OCI-M2 (cell line): ENCODE measurements around the gene NFATC2.
"Not testable (repeated sequence)": the region's sequence is repeated elsewhere in the genome, so short reads cannot be mapped to it uniquely, and the experiment has no call there.

Source experiments
- DNase-seq: peaks from one replicate; lab custom pipeline; 2025; ENCODE audit not compliant: unreplicated experiment; lab: John Stamatoyannopoulos, UW

The NFATC2 gene

DNA sequence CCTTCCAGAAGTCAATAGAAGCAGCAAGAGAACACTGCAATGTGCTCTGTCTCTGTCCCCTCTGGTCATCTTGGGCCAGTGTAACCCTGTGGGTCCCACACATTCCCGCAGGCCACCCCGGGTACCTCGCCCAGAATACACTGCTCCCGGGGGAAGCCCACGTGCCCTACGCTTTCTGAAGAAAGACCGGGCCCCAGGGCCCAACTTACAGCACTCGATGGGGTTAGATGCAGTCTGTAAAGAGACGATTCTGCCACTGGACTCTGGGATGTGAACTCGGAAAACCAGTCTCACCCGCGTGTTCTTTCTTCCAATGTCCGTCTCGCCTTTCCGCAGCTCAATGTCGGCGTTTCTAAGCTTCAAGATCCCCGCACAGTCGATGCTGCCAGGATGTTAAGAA, 68.7 kb downstream of the NFATC2 start:
- no peak for DNase-seq

DNA sequence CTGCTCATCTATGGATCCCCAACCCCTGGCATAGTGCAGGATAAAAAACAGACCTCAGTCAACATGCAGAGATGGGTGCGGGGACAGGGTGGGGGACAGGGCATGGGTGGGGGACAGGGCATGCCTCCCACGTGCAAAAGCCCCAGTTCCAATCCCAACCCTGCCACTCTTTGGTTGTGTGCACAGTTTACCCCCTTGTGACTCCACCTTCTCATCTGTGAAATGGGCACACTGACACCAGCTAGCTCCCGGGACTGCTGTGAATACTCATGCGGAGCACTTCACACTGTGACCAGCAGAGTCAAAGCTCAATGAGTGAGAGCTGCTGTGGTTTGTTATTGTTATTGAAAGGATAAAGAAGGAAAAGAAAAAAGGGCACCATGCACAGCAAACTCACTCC, 69.3 kb downstream of the NFATC2 start:
- no peak for DNase-seq

DNA sequence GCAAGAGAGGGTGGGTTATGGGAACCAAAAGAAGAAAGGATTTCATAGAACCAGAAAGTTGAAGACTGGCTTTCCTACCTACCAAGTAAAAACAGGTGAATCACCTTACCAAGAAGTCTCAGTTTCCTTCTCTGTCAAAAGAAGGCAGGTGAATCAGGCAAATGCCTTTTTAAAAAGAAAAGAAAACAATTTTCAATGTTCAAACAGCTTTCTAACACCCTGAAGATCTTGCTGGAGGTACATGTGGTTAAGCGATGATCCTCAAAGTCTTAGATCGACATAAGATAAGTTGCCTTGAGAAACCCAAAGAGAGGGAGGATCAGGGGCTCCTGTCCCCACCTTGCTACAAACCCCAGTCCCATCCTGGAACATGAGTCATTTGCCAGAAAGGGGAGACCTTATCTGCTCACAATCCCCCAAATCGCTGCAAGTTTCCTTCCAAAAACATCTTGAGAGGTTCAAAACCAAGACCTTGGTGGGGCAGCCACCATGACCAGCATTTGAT, 71.6 kb downstream of the NFATC2 start:
- no peak for DNase-seq

DNA sequence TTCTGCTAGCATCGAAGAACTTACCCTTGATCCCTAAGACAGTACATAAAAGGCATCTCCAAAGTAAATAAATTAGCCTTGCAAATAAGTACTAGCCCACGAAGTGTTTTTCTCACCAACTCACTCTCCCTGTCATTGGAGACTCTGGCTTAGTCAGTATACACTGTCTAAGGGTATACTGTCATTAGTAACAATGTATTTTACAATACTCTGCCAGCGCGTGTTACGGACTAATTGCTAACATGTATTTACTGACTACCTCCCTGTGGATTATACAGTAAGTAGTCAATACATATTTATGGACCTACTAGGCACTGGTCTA, 72.1 kb downstream of the NFATC2 start:
- no peak for DNase-seq

DNA sequence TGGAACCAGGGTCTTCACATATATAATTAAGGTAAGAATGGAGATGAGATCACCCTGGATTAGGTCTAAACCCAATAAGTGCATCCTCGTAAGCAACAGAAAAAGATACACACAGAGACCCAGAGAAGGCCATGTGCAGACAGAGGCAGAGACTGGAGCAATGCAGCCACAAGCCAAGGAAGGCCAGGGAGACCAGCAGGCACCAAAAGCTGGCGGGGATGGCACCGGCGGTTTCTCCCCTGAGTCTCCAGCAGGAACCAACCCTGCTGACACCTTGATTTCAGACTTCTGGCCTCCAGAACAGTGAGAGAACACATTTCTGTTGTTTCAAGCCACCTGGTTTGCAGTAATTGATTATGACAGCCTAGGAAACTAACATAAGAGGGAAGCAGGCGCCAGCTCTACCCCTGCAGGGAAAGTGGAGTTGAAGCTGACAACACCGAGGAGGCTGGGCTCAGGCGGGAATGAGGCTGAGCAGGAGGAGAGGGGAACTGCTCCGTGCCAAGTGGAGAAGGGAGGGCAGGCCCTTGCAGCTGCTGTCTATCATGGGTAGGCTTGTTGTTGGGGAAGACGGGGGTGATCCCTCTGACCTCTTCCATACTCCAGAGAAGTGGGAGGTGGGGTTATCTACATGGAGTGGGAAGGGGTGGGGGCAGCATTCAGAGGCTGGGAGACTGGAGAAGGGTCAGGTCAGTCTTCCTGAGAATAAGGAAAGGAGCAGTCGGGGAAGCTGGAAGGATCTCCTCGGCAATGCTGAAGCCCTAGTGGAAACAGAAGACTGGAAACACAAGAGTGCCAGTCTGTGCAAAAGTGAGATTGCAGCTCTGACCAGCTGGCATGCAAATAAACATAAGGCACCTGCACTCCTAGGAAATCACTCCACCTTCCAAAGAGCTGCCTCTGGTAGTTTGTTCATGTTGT, 72.7 kb downstream of the NFATC2 start:
- DNase-seq, result no peak

DNA sequence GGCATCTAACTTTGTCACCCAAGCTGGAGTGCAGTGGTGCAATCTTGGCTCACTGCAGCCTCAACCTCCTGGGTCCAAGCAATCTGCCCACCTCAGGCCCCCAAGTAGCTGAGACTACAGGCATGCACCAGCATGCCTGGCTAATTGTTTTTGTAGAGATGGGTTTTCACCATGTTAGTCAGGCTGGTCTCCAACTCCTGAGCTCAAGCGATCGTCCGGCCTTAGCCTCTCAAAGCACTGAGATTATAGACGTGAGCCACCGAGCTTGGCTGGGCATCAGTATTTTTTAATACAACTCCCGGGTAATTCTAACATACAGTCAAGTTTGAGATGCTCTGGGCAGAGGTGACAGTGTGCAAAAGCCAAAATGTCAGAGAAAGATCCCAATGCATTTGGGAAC, 73.5 kb downstream of the NFATC2 start:
- DNase-seq, result no peak

DNA sequence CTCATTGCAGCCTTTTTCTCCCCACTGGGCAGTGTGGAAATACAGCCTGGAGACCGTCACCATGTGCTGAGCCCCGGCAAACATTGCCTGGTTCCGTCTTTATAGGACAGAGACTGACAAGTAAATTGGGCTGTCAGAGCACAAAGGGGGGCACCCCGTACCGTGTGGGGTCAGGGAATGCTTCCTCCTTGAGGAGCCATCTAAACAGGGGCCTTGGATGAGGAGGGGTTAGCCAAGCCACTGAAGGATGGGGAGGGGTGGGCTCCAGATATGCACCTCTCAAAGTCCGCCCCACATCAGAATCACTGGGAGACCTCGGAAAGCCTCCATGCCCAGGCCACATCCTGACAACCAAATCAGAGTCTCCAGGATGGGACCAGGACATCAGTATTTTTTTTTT, 73.9 kb downstream of the NFATC2 start:
- no peak for DNase-seq

DNA sequence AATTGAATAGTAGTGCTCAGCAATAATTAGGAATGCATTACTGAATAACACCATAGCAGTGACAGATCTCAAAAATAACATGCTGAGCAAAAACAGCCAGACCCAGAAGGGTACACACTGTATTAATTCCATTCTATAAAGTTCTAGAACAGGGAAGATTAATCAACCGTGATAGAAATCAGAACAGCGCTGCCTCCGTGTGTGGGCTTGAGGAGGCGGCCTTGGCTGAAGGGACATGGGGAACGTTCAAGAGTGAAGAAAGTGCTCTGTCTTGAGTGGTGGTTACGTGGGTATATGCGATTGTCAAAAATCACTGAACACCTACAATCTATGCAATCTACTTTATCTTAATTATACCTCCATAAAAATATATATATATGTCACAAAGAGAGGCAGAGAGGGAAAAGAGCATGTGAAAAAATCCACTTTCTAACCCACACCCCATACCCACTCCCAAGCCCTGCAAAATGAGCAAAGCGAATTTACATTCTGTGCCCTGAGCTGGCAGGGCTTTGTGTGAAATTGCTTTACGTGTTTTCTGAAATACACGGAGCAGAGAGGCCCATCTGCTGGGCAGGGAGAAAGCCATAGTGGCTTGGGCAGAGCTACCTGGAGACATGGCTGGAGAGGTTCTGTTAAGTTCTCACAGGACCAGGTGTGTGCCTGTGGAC, 74.4 kb downstream of the NFATC2 start:
- no peak for DNase-seq

DNA sequence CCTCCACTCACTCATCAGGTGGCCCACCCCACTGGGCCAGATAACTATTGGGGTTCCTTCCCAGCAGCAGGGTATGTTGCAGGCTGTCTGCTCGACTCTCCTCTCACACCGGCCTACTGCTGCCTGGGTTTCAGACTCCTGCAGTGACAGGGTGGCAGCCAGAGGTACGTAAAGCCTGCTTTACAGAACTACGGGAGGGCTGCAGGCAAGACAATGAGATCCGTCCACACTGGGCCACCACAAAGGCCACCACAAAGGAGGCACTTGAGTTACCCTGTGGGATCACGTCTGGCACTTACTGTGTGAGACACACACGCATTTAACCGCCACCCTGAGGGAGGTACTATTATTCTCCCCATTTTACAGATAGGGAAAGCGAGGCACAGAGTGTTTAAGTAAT, 78.5 kb downstream of the NFATC2 start:
- DNase-seq, result no peak

DNA sequence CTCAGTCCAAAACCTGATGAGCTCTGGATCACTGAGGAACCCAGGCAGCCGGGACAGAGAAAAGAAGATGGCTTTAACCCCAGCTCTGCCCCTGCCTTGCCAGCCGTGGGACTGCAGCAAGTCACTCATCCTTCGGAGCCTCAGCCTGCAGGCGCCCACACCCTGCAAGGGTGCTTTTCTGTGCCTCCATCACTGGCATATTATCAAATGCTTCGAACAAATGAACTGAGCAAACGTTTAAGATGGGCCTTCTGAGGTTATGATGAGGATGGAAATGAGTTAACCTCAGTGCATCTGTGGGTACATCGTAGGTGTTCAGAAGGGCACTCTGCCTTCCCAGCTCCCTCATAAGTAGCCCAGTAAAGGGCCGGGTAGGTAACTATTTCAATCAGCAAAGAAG, 79.0 kb downstream of the NFATC2 start:
- no peak for DNase-seq

DNA sequence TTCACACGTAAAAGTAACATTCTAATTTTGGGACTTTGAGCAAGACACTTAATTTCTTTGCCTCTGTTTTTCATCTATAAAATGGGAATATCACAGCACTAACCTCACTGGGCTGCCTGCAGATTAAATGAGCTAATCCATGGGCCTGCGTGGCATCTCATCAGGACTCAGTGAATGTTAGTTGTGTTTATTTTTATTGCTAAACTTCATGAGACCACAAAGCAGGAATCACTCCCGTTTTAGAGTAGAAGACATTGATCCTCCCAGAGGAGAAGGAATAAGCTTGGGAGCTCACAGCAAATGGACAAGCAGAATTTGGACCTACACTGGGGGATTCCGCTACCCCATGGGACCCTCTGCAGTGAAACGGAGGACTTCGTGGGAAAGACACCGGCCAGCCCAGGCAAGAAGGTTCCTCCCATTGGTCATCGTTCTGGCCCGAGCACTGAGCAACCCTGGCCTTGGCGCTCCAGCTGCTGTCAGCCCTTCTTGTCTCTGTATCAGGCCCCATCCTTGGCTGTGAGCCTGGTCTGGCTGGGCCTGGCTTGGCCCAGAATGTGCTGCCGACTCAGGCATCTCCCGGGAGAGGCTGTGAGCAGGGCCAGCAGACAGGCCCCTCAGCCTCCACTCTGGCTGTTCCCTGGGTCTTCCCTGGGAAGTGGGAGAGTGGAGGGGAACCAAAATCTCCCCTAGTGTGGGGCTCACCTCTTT, 79.8 kb downstream of the NFATC2 start:
- DNase-seq, result no peak

DNA sequence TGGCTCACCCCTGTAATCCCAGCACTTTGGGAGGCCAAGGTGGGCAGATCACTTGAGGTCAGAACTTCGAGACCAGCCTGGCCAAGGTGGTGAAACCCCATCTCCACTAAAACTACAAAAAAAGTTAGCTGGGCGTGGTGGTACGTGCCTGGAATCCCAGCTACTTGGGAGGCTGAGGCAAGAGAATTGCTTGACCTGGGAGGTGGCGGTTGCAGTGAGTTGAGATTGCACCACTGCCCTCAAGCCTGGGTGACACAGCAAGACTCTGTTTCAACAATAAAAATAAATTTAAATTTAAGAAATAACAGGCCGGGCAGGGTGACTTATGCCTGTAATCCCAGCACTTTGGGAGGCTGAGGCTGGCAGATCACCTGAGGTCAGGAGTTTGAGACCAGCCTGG, 80.7 kb downstream of the NFATC2 start:
- not testable (repeated sequence) for DNase-seq

DNA sequence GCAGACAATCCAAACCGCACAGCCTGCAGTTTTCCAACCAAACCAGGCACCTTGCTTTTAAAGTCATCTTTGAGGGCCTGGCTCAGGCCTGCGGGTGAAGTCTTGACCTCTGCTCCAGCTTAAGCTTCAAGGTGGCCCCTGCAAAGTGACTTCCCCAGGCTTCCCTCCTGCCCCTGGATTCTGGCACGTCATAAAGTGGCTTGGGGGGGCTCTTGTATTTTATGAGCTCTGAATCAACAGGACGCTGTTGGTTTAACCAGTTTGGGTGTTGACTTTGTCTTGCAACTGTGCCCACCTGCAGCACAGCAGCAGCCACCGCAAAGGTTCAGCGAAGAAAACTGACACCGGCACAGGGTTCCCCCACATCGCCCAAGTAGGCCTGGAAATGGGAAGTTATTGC, 81.2 kb downstream of the NFATC2 start:
- no peak for DNase-seq

DNA sequence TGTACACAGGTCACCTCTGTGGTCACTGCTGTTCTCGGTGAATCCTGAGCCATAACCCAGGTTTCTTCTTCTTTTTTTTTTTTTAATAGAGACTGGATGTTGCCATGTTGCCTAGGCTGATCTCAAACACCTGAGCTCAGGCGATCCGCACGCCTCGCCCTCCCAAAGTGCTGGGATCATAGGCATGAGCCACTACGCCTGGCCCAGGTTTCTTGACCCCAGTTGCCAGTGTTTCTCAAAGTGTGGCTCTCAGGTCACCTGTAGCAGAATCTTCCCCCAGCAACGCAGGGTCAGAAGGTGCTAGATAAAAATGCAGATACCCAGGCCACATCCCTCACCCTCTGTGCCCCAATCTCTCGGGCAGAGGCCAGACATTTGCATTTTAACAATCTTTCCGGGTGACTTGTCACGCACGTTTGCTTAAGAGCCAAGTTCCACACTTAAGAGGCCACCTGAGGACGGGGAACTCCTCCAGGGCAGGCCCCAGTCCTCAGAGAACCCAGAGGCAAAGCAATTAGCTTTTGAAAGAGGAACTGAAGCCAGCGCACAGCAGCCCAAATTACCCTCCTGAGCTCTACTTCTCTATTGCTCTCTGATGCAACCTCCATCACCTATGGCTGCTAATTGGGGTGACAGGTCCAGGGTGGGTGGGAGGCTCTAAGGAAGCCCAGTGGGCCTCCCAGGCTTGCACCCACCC, 81.8 kb downstream of the NFATC2 start:
- no peak for DNase-seq

DNA sequence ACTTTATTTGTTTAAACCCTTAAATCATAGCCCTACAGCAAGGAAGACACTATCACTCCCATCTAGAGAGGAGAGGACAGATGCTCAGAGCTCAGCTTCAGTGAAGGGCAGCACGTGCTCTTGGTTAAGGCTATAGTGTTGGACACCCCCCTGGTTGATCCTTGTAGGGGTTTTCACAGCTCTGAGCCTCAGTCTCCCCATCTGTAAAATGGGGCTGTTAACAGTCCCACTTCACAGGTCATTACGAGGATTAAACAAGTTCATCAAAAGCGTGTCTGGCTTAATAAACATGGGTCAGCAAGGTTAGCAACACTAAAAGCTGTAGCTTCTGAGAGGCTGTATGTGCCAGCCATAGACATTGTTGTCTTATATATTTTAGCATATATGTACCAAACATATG, 82.4 kb downstream of the NFATC2 start:
- DNase-seq, result no peak

DNA sequence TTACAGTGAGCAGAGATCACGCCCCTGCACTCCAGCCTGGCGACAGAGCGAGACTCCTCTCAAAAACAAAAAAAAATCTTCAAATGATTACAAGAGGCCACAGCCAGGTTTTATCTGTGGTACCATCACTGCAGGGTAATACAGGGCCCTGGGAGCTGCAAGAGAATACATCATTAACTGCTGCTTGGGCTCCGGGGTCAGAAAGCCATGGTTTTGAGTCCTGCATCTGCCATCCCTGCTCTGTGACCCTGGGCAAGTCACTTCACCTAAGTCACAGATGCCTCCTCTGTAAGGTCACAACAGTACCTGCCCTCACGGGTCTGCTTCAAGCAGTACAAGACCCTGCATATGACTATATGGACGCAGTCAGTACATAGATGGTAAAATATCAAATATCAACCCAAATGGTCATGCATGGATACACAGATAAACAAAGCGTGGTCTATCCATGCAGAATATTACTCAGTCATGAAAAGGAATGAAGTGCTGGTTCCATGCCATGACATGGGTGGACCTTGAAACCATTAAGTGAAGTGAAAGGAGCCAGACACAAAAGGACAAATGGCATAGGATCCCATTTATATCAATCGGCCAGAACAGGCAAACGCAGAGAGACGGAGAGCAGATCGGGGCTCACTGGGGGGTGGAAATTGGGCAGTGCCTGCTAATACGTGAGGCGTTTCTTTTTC, 83.6 kb downstream of the NFATC2 start:
- DNase-seq, result no peak

DNA sequence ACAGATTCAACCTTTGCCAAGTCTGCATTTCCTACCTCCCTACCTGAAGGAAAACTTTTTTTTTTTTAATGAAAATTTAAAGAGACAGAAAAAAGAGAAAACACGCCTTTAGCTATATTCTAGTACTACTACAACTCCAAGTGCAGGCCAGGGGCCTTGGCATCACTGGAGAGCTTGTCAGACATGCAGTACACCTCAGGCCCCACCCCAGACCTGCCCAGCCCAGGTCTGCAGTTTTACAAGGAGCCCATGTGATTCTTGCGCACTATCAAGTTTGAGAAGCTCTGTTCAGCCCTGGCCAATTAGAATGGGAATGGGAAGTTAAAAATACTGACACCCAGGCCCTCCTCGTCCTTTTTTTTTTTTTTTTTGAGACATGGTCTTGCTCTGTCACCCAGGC, 85.0 kb downstream of the NFATC2 start:
- no peak for DNase-seq

DNA sequence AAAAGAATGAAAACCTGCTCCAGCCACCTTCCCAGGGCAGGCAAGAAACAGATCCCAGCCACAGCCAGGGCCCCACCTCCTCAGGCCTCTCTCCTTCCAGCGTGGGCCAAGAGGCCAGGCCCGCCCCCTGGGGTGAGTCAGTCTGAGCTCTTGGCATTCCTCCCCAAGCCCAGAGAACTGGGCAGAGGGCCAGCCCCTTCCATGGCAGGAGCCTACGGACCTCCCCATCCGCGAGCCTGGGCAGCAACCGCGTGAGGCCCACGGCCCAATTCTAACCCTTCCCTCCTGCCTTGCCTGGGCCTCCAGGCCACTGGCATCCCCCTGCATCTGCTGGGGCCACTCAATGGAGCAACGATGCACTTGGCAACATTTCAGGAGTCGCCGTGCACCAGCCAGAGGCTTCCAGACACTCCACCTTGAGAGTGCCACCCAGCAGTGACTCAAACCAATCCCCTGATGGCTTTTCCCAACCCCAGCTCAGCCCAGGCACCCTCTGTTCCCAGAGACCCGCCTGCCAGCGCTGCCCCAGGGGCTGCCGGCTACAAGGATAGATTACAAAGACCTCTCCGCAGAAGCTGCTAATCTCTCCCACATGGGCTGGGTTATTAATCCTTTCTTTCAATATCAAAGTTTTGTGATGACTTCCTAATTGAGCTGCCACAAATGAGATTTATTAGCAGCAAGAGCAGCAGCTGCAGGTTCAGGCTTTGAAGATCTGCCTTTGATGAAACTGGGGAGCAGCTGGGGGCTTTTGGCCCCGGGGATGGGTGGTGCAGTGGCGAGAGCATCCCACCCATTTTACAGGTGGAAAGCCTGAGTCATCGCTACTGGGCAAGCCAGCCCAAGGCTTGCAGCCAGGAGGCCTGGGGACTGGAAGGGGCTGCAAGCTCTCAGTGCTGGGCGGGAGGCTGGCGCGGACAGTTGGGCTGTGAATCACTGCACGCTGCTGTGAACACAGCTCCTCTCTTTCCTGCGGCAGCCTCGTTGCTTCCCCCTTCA, 85.7 kb downstream of the NFATC2 start:
- DNase-seq, result no peak

DNA sequence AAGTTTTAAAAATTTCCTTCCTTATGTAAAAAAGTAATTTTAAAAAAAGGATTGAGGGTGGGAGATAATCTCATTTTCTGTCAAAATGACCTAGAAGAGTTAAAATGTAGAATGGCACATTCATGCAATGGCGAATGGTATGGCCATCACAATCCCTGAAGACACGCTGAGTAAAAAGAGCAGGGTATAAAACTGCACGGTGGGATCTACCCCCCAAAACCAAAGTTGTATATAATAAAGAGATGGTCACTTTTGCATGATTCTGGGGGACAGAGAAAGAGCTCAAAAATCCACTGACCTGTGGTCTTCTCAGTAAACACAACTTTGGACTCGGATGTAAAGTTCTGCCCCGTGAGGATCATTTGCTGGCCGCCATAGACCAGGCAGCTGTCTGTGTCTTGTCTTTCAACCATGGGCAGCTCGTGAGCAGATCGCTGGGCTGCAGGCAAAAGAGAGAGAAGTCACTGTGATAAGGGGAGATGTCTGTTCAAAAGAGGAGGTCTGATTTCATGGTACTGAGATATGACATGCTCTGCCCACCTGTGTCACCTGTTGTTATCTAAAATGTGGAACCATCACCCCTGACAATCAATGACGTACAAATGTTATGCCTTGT, 88.2 kb downstream of the NFATC2 start:
- no peak for DNase-seq
